Mesendoderm (in vitro differentiated cells): ENCODE data around the gene SHANK1.
"Not testable (repeated sequence)": the region's sequence is repeated elsewhere in the genome, so short reads cannot be mapped to it uniquely, and the experiment has no call there.

Experiments used
- DNase-seq: peaks from one replicate; pipeline ENCODE4 v3.0.0; 2013
- H2AK5ac ChIP-seq: 2 replicates; pipeline ENCODE4 v1.6.1; 2013; ENCODE audit warnings: low read length, inconsistent platforms
- H2BK120ac ChIP-seq: 2 replicates; pipeline ENCODE4 v1.6.1; 2013; ENCODE audit warnings: low read depth, mild to moderate bottlenecking, low read length, moderate library complexity, mixed read lengths
- H2BK15ac ChIP-seq: replicated peaks from 2 replicates; pipeline ENCODE4 v1.6.1; 2013; ENCODE audit warnings: low read depth, mild to moderate bottlenecking, moderate library complexity
- H2BK5ac ChIP-seq: 2 replicates; pipeline ENCODE4 v1.6.1; 2013; ENCODE audit warnings: low read length, inconsistent platforms
- H3K18ac ChIP-seq: 2 replicates; pipeline ENCODE4 v1.6.1; 2013; ENCODE audit warnings: mild to moderate bottlenecking, low read length, mixed read lengths
- H3K23ac ChIP-seq: one replicate; pipeline ENCODE4 v1.6.1; 2013; ENCODE audit warnings: low read length
- H3K27ac ChIP-seq: 2 replicates; pipeline ENCODE4 v1.5.1; 2013; ENCODE audit warnings: low read depth, mild to moderate bottlenecking, inconsistent platforms, low read length, moderate library complexity
- H3K27me3 ChIP-seq: 2 replicates; pipeline ENCODE4 v1.6.1; 2013; ENCODE audit warnings: low read length, control low read depth, mild to moderate bottlenecking, inconsistent platforms; ENCODE audit not compliant: insufficient read depth, poor library complexity
- H3K36me3 ChIP-seq: 2 replicates; pipeline ENCODE4 v1.6.1; 2013; ENCODE audit warnings: low read length, inconsistent platforms; ENCODE audit not compliant: control insufficient read depth, insufficient read depth
- H3K4ac ChIP-seq: one replicate; pipeline ENCODE4 v1.6.1; 2013; ENCODE audit warnings: low read depth, mild to moderate bottlenecking, low read length, moderate library complexity
- H3K4me1 ChIP-seq: 2 replicates; pipeline ENCODE4 v1.6.1; 2013; ENCODE audit warnings: low read depth, low read length, inconsistent platforms; ENCODE audit not compliant: control insufficient read depth
- H3K4me2 ChIP-seq: 2 replicates; pipeline ENCODE4 v1.6.1; 2013; ENCODE audit warnings: low read length
- H3K4me3 ChIP-seq: 2 replicates; pipeline ENCODE4 v1.5.1; 2013; ENCODE audit warnings: mild to moderate bottlenecking, low read length
- H3K56ac ChIP-seq: one replicate; pipeline ENCODE4 v1.6.1; 2013; ENCODE audit warnings: low read length
- H3K79me1 ChIP-seq: 2 replicates; pipeline ENCODE4 v1.6.1; 2013; ENCODE audit warnings: low read length, inconsistent platforms
- H3K79me2 ChIP-seq: 2 replicates; pipeline ENCODE4 v1.6.1; 2013; ENCODE audit warnings: mild to moderate bottlenecking, low read length; ENCODE audit not compliant: control insufficient read depth, insufficient read depth
- H3K9ac ChIP-seq: 2 replicates; pipeline ENCODE4 v1.6.1; 2013; ENCODE audit warnings: low read length, inconsistent platforms
- H4K5ac ChIP-seq: one replicate; pipeline ENCODE4 v1.6.1; 2013; ENCODE audit warnings: low read length
- H4K8ac ChIP-seq: one replicate; pipeline ENCODE4 v1.6.1; 2013; ENCODE audit warnings: low read depth, mild to moderate bottlenecking, control low read depth, low read length, moderate library complexity
- WGBS: extraction: QIAGEN DNeasy Blood & Tissue Kit; methylation state at CpG from one replicate; pipeline ENCODE4 v1.1.7; 2013; ENCODE audit warnings: low lambda C conversion rate, missing lambda C conversion rate; ENCODE audit not compliant: insufficient coverage; ENCODE audit errors: extremely low coverage; 5-methylcytosine and 5-hydroxymethylcytosine counted together

Gene SHANK1

DNA sequence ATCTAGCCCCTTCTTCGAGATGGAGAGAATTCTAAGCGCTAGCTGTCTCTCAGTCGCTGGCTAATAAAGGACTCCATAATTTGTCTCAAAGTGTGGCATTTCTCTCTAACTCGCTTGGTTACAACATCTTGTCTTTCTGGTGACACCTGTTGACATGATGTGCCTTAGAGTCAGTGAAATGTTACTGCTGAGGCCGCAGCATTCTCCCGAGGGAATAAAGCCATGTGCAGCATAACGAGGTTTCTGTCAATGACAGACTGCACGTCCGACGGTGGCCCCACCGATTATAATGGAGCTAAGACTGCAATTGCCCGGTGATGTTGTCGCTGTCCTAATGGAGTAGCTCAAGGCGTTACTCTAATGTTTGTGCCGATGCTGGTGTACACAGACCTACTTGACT is 30.4 kb upstream of the SHANK1 start:
- Histone ChIP-seq H3K56ac (no peak overlapping the region), H3K36me3 (no peaks in the 10 kb centered on the region), H3K27ac (no peak overlapping the region), H2BK120ac (no peak overlapping the region), H3K79me2 (no peaks in the 10 kb centered on the region), H2AK5ac (no peak overlapping the region), H4K8ac (no peak overlapping the region), H3K27me3 (no peaks in the 10 kb centered on the region), H2BK15ac (no peak overlapping the region), H3K4me1 (no peaks in the 10 kb centered on the region), H3K9ac (no peak overlapping the region), H3K4me3 (no peak overlapping the region), H3K18ac (no peak overlapping the region), H3K4ac (no peak overlapping the region), H3K23ac (no peak overlapping the region), H4K5ac (no peak overlapping the region), H3K4me2 (no peak overlapping the region), H3K79me1 (no peaks in the 10 kb centered on the region), H2BK5ac (no peak overlapping the region)
- no peak for DNase-seq
- WGBS: no CpG with 5 or more reads among the region's 15 CpGs

DNA sequence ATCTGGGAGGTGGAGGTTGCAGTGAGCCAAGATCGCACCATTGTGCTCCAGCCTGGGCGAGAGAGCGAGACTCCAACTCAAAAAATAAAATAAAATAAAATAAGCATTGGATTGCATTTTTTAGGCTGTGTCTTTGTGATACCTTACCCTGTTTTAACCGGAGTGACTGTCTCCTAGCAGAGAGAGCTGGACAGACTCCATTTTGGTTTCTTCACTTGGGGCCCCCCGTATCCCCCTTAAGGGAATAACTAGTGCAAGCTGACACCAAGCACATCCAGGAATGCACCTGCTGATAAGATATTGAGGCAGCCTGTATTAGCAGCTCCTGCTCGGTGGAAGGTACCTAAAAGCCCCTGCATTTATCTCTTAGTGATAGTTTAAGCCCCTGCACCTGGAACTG is 29.9 kb upstream of the SHANK1 start:
- Histone ChIP-seq H2BK120ac (no peak overlapping the region), H3K4me2 (no peak overlapping the region), H3K27me3 (no peaks in the 10 kb centered on the region), H3K4me1 (no peaks in the 10 kb centered on the region), H3K36me3 (no peaks in the 10 kb centered on the region), H3K23ac (no peak overlapping the region), H4K5ac (no peak overlapping the region), H2BK5ac (no peak overlapping the region), H2AK5ac (no peak overlapping the region), H3K18ac (no peak overlapping the region), H3K4ac (no peak overlapping the region), H3K56ac (no peak overlapping the region), H3K79me1 (no peaks in the 10 kb centered on the region), H4K8ac (no peak overlapping the region), H2BK15ac (no peak overlapping the region), H3K27ac (no peak overlapping the region), H3K9ac (no peak overlapping the region), H3K4me3 (no peak overlapping the region), H3K79me2 (no peaks in the 10 kb centered on the region)
- DNase-seq: no peak
- WGBS: no CpG with 5 or more reads among the region's 6 CpGs

DNA sequence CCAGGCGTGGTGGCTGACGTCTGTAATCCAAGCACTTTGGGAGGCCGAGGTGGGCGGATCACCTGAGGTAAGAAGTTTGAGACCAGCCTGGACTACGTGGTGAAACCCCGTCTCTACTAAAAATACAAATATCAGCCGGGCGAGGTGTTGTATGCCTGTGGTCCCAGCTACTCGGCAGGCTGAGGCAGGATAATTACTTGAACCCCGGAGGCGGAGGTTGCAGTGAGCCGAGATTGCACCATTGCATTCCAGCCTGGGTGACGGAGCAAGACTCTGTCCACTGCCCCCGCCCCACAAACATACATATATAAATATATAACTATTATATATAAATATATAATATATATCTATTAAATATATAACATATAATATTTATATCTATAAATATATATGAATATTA is 27.5 kb upstream of the SHANK1 start:
- not testable (repeated sequence) for H4K8ac ChIP-seq, H3K4me1 ChIP-seq, H3K79me1 ChIP-seq, H3K27ac ChIP-seq, H3K18ac ChIP-seq, H3K4me3 ChIP-seq, H2BK5ac ChIP-seq, H4K5ac ChIP-seq, DNase-seq, H3K23ac ChIP-seq, H3K79me2 ChIP-seq, H2BK120ac ChIP-seq, H2AK5ac ChIP-seq, H3K56ac ChIP-seq, H3K4me2 ChIP-seq, H3K4ac ChIP-seq, H3K27me3 ChIP-seq, H3K36me3 ChIP-seq, H2BK15ac ChIP-seq, H3K9ac ChIP-seq
- WGBS: no CpG with 5 or more reads among the region's 14 CpGs

DNA sequence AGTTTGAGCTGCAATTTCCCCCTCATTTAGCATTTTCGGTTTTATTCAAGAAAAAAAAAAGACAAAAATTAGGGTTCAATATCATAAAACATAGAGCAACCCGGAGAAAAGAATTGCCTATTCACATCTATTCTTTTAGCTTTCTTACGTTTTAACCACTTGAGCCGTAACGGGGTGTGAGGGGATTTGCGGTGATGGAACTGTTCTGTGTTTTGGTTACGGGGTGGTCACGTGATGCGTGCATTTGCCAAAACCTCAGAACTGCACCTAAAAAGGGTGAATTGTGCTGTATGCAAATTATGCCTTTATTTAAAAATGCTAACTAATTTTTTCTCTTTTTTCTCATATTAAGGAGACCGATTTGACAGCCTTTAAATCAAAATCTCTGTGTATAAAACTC is 25.6 kb upstream of the SHANK1 start:
- H3K56ac ChIP-seq: no peak overlapping the region
- H3K23ac ChIP-seq: no peak overlapping the region
- no peak overlapping the region for H2BK5ac ChIP-seq
- H3K9ac ChIP-seq: no peak overlapping the region
- DNase-seq: no peak
- no peaks in the 10 kb centered on the region for H3K79me2 ChIP-seq
- H3K27ac ChIP-seq: no peak overlapping the region
- WGBS: no CpG with 5 or more reads among the region's 10 CpGs
- no peaks in the 10 kb centered on the region for H3K27me3 ChIP-seq
- no peak overlapping the region for H3K4me2 ChIP-seq
- no peak overlapping the region for H2BK15ac ChIP-seq
- no peaks in the 10 kb centered on the region for H3K36me3 ChIP-seq
- H3K4ac ChIP-seq: no peak overlapping the region
- no peak overlapping the region for H4K5ac ChIP-seq
- no peak overlapping the region for H2AK5ac ChIP-seq
- H2BK120ac ChIP-seq: no peak overlapping the region
- no peak overlapping the region for H3K18ac ChIP-seq
- no peaks in the 10 kb centered on the region for H3K79me1 ChIP-seq
- no peak overlapping the region for H3K4me3 ChIP-seq
- H4K8ac ChIP-seq: no peak overlapping the region
- no peaks in the 10 kb centered on the region for H3K4me1 ChIP-seq

DNA sequence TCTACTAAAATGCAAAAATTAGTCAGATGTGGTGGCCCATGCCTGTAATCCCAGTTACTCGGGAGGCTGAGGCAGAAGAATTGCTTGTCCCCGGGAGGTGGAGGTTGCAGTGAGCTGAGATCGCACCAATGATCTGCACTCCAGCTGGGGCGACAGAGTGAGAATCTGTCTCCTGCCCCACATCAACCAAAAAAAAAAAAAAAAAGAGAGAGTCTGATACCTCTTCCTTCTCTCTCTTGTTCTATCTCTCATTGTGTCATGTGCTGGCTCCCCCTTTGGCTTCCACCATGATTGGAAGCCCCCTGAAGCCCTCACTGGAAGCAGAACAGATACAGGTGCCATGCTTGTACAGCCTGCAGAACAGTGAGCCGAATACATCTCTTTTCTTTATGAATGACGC is 23.9 kb upstream of the SHANK1 start:
- DNase-seq: no peak
- H3K4me3 ChIP-seq: no peak overlapping the region
- no peak overlapping the region for H4K8ac ChIP-seq
- H2AK5ac ChIP-seq: no peak overlapping the region
- H2BK120ac ChIP-seq: no peak overlapping the region
- H2BK5ac ChIP-seq: no peak overlapping the region
- no peaks in the 10 kb centered on the region for H3K4me1 ChIP-seq
- H3K4ac ChIP-seq: no peak overlapping the region
- no peak overlapping the region for H4K5ac ChIP-seq
- no peak overlapping the region for H3K56ac ChIP-seq
- H3K4me2 ChIP-seq: no peak overlapping the region
- no peak overlapping the region for H2BK15ac ChIP-seq
- H3K27ac ChIP-seq: no peak overlapping the region
- no peaks in the 10 kb centered on the region for H3K79me2 ChIP-seq
- no peaks in the 10 kb centered on the region for H3K36me3 ChIP-seq
- H3K9ac ChIP-seq: no peak overlapping the region
- no CpG with 5 or more reads among the region's 6 CpGs for WGBS
- no peaks in the 10 kb centered on the region for H3K79me1 ChIP-seq
- H3K27me3 ChIP-seq: no peaks in the 10 kb centered on the region
- H3K23ac ChIP-seq: no peak overlapping the region
- no peak overlapping the region for H3K18ac ChIP-seq

DNA sequence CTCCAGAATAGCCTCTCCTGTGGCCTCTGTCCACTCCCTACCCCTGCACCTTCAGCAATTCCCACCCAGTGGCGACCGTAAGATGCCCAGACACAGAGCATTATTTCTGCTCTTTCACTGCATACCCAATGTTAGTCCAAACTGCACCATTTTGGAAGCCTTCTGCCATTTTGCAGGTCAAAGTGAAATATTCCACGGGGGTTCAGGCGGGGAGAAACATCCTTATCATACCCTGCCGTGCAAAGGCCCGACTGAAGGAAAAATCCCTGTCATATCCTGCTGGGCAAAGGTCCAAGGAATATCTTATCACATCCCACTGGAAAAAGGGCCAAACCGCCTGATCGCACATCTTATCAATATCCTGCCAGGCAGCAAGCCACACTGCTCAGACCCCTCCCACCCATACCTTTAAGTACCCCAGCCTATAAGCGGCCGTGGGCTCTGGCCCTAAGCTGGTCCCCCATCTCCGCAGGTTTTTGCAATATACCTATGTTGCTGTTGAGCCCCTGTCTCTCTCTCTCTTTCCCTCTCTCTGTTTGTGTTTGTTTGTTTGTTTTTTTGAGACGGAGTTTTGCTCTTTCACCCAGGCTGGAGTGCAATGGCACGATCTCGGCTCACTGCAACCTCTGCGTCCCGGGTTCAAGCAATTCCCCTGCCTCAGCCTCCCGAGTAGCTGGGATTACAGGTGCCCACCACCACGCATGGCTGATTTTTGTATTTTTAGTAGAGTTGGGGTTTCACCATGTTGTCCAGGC is 21.8 kb upstream of the SHANK1 start:
- no peak overlapping the region for H2AK5ac ChIP-seq
- H4K8ac ChIP-seq: no peak overlapping the region
- no peak for DNase-seq
- H2BK15ac ChIP-seq: no peak overlapping the region
- H3K79me2 ChIP-seq: no peaks in the 10 kb centered on the region
- H4K5ac ChIP-seq: no peak overlapping the region
- no peak overlapping the region for H2BK5ac ChIP-seq
- no CpG with 5 or more reads among the region's 18 CpGs for WGBS
- no peaks in the 10 kb centered on the region for H3K79me1 ChIP-seq
- H3K18ac ChIP-seq: no peak overlapping the region
- no peak overlapping the region for H3K4me2 ChIP-seq
- H3K4me3 ChIP-seq: no peak overlapping the region
- no peak overlapping the region for H2BK120ac ChIP-seq
- H3K27me3 ChIP-seq: no peaks in the 10 kb centered on the region
- no peak overlapping the region for H3K23ac ChIP-seq
- H3K4me1 ChIP-seq: no peaks in the 10 kb centered on the region
- H3K4ac ChIP-seq: no peak overlapping the region
- H3K27ac ChIP-seq: no peak overlapping the region
- no peak overlapping the region for H3K9ac ChIP-seq
- H3K56ac ChIP-seq: no peak overlapping the region
- H3K36me3 ChIP-seq: no peaks in the 10 kb centered on the region
